ENCODE measurements around the gene ZBTB17.

Gene ZBTB17

DNA sequence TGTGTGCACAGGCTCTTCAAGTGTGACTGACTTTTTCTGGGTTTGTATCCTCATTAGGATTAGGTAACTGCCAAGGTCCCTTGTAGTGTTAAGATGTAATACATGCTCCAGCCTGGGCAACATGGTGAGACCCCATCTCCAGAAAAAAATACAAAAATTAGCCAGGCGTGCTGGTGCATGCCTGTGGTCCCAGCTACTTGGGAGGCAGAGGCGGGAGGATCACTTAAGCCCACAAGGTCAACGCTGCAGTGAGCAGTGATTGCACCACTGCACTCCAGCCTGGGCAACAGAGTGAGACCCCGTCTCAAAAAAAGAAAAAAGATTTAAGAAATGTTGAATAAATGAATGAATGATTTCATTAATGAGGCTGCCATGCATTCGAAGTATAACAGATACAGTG is 15.1 kb downstream of the ZBTB17 start:
- no peak for DNase-seq (ENCODE audit: low spot score)

DNA sequence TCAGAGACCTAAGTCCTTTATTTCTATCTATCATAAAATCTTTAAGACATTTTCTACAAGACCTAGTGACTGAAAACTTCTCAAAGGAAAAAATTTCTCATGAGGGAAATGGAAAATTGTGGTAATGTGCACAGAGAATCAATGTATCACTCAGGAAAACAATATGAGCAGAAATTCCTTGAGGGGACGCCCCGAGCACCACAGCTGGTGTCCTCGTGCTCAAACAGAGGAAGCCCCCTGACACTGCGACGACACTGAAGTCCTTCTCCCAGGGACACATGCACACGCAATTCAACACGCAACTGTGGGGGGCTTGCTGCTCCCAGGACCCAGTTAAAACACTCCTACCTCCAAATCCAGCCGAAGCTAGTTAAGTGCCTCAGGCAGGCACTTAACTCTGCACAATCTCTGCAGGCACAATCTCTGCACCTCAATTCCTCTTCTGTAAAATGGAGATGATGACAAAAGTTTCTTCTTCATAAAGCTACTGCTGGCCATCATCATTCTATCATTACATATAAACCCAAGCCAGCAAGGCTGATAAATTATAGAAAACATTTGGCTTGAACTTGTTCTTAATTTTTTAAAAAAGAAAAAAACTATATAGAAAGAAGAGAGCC is 16.0 kb downstream of the ZBTB17 start:
- DNase-seq (ENCODE audit: low spot score) = no peak

DNA sequence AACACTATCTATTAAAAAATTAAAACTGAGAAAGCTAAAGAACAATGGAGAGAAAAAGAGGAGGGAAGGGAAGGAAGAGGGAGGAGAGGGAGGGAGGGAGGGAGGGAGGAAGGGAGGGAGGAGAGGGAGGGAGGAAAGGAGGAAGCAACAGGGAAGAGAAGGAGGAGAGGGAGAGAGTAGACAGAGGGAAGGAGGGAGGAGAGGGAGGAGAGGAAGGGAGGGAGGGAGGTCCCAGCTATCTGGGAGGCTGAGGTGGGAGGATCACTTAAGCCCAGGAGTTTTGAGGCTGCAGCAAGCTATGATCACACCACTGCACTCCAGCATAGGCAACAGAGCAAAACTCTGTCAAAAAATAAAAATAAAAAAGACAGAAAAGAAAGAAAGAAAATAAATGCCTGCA is 16.5 kb downstream of the ZBTB17 start:
- DNase-seq (ENCODE audit: low spot score) = no peak

DNA sequence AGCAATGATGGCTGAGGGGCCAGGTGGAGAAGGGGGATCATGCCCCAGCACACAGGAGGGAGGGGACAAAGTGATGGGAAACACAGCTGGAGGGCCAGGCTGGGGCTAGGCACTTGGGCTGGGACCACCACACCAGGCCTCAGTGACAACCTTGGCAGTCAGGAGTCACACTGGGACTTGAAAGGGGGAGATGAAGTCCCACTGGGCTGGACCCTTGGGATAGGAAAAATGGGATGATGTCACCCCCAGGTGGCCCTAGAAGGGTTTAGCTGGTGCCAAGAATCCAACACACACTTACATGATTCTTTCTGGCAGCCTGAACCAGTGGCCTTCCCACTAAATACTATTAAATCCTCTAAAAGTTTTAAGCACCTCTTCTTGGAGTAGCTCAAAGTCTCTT is 17.1 kb downstream of the ZBTB17 start:
- no peak for DNase-seq (ENCODE audit: low spot score)

DNA sequence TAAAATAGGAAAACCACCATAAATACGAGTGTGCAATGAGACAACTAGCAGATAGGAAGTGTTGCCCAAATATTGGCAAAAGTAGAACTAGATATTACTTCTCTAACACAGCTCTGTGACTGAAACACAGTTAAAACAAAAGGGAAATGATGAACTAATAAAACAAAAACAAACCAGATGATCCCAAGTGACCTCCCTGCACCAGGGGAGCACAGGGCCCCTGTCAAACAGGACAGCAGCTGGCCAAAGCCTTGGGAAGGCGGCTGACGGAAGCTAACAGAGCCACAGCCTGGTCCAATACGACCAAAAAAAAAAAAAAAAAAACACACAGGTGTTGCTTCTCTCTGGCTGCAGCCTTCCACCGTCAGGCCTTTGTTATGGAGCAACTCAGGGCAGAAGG is 17.8 kb downstream of the ZBTB17 start:
- DNase-seq (ENCODE audit: low spot score) = no peak

DNA sequence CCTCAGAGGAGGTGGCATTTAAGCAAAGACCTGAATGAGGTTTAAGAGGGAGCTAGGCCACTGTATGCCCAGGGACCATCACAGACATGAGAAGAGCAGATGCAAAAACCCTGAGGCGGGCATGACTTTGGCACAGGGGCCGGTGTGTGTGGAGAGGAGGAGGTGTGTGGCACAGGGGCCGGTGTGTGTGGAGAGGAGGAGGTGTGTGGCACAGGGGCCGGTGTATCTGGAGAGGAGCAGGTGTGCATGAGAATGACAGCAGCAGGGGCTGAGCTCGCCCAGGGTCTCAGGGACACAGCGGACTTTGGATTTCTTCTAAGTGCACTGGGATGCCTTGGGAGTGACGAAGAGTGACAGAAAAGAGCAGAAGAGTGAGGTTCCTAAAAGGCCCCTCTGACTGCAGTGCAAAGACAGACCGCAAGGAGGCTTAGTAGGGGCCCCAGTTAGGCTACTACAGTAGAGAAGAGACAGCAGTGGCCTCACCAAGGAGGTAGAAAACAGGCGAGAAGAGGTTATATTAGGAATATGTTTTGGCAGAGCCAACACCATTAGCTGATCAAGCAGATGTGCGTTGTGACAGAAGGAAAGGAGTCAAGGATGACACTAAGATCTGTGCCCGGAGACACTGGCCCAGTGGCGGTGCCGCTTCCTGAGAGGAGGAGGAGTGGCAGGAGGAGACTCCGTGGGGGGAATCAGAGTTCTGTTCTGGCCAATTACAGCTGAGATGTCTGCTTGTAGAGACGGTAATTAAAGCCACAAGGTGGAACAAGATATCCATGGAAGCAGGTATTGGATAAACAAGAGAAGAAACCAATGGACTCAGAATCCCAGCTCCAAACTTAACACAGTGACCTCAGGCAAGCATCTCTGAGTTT is 18.4 kb downstream of the ZBTB17 start:
- DNase-seq (ENCODE audit: low spot score) = no peak

DNA sequence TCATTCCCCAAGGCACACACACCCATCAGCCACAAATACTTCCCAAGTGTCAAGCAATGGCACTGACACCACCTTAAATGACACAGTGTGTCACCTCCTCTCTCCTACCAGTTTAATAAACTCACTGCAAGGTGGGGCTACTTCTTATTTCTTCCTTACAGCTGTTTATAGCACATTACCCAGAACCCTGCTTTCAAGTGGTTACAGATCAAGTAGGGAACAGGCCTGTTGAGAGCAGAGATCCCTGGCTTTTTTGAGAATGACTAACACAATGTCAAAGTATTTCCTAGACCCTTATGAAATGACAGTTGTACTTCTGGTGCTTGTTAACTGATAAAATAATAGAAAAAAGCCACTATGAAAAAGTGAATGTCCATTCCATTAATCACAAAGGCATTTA is 19.8 kb downstream of the ZBTB17 start:
- no peak for DNase-seq (ENCODE audit: low spot score)

DNA sequence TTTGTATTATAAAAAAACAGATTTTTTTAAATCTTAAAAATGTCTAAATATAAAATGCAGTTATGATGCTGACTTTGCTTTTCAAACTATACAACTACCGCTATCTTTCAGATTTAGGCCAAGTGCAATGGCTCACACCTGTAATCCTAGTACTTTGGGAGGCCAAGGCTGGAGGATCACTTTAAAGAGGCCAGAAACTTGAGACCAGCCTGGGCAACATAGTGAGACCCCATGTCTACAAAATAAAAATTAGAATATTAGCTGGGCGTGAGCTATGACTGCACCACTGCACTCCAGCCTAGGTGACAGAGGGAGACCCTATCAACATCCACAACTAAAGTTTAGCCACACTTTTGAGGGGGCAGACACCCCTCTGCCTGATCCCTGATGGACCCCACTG is 20.3 kb downstream of the ZBTB17 start:
- DNase-seq (ENCODE audit: low spot score) = no peak

DNA sequence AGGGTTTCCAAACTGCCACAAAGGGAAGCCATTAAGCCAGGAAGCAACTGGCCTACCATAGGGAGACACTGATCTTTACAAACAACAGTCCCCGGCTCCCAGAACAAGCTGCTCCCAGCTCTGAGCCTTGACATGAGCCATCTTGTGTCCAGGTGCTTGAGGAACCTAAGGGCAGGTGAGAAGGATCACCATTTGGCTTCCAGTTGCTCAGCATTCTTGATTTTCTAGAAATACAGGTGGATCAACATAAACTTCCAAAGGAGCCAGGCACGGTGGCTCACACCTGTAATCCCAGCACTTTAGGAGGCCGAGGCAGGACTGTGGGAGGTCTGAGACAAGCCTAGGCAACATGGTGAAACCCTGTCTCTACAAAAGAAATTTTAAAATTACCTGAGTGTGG is 21.6 kb downstream of the ZBTB17 start:
- no peak for DNase-seq (ENCODE audit: low spot score)

DNA sequence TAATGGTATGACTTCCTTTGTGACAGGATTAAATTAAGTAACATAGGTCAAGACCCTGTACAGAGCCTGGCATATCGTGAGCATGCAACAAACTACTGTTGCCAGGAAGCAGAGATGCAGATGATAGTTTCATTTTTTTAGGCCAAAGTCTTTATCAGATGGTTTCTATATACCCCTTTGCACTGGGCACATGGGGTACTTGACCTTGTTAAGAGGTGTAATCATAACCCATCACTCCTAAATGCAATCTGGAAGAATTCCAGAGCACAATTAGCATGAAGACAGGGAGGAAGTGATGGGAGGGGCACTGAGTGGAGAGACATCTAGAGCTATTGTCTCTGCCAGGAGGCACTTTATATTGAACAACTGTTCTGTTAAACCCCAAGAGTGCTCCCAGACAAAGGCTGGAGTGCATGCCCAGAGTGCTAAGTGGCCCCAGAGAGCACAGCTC is 22.1 kb downstream of the ZBTB17 start:
- DNase-seq (ENCODE audit: low spot score) = no peak

DNA sequence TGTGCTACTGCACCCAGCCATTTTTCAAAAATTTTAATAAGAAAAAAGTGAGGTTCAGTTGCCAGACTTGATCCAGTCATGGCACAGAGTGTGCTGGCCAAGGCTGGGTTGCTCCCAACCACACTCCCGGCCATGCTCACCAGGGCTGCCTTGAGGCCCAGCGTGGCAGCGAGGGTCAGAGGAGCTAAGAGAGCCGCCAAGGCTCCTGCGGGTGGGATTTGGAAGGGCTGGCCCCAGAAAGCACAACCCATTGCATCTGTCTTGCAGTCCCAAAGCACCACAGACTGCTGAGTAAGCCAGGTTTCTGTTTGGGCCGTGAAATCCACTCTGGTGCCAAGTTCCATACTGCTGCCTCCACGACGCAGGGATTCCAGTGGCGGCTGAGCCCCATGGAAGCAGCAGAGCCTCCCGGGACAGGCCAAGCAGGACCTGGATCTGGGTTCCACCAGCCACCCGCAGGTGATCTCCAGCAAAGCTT is 22.6 kb downstream of the ZBTB17 start:
- no peak for DNase-seq (ENCODE audit: low spot score)

DNA sequence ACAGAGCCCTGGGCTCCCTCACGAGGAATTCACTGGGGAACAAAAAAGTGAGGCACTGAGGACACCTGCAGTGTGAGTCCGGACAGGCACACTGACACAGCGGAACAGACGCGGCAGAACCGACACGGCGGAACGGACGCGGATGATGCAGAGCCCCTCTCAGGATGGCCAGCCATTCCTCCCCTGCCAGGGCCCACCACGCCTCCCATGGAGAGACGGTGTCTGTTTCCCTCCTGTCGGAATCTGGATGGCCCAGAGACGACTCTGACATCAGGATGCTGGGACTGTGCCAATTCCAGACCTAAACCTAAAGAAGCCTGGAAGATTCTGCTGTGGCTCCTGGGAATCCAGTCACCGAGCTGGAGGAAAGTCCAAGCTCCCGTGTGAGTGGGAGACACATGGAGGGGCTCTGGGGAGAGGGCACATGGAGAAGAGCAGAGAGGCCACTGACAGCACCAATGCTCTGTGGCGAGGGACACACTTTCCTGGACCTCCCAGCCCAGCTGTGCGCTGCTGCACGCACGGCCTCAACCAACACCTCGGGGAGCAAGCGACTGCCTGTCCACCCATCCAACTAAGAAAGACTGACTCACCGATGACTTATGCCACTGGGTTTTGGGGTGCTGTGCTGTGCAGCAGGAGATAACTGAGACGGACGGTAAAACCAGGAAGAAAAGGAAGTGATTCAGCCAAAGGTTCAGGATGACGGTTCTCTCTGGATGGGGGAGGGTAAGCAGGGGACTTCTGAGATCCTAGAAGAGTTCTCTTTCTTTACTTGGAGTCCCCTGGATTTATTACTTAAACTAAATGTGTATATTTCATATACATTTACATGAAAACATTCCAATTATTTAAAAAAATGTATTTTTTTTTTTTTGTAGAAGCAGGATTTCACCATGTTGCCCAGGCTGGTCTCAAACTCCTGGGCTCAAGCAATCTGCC is 23.3 kb downstream of the ZBTB17 start:
- no peak for DNase-seq (ENCODE audit: low spot score)

DNA sequence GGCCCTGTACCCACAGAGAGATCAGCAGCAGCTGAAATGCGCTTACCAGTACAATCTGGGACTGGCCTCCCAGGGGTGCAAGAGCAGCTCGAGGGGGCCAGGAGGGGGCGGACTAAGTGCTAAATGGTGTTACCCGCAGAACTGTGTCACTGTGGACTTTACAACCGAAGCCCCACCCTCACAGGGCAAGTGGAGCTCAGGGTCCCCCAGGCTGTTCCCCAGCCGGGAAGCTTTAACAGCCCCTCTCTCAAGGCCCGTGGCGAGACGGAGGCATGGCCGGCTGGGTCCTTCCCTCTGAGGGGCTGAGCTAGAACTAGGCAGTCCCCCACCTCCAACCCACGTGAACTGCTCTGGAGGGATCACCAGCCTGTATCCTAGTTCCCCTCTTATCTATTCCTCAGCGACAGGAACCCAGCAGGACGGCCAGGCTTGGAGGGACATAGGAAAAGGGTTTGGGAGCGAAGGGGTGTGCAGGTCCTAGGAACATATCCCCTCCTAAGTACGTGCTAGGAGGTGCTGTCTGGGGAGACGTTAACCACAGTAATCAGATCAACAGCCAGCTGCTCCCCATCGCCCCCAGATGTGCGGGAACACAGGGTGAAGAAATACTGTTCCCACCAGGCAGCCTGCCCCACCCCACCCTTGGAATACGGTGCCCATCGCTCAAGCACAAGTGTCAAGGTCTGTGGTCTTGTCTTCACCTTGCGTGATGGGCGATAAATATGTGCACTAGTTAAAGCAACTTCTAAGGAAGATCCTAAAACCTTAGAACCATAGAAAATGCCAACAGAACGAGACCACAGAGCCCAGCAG is 24.4 kb downstream of the ZBTB17 start:
- no peak for DNase-seq (ENCODE audit: low spot score)

DNA sequence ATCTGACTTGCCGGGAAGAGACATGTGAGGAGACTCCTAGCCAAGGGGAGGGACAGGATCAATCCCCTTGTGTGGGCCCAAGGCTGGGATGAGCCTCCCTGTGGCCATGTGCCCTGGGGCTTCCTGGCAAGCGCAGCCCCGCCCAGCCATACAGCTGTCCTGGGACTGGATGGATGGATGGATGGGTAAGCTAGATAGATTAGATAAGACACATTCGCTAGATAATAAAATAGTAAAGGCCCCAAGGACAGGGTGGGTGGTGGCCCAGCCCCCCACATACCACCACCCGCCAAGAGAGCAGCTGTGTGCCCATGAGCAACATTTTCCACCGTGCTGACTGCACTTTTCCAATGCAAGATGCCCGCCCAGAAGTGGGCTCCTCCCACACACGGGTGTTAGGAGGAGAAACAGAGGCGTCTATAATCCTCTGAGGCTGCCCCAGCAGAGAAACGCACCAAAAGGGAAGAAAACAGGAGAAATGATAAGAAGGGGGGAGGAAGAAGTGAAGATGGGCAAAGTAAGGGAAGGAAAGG is 25.1 kb downstream of the ZBTB17 start:
- DNase-seq (ENCODE audit: low spot score) = no peak

DNA sequence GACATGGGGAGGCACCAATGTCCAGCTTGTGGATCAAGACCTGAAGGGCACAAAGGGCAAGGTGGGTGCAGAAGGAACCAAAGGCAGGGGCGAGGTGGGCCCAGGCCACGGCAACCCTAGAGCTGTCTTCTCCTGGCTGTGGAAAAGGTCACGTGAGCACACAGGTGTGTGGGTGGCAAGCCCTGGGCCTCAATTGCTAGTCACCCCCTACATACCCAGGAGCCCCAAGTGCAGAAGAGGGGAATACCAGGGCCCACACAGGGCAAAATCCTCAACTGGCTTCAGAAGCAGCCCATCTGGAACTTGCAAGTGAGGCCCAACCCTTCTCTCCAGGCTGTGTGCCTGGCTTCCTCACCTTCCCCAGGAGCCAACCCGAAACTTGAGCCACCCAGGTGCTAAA is 25.6 kb downstream of the ZBTB17 start:
- no peak for DNase-seq (ENCODE audit: low spot score)

DNA sequence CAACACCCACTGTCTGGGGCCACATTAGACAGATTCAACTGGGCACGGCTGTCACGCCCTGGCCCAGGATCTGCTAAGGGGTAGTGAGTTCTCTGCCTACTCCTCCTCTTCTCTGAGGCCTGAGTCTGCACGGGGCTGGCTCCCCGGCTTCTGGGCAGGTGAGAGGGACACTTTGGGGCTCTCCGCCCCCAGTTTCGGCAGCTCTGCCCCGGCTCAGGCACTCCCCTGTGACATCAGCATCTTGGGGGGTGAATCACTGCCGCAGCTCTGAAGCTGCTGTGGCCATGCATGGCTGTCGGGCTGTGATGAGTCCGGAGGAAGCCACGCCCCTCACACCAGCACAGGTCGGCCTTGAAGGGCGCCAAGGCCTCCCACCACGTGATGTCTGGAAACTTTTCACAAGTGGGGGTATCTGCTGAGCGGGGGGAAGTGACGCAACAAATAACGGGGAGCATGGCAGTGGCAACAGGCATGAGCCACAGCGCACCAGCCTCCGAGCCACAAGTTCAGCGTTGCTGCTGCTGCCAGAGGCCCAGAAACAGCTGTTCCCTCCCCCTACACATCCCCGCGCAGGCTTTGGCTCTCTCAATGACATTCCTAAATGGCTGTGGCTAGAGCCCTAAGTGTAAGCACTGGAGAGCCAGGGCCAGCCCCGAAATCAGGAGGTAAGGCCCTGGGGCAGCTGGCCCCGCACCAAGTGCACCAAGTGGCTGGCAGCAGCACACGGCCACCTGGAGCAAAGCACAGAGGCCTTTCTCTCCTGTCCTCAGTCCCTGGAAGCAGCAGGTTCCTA is 26.3 kb downstream of the ZBTB17 start:
- DNase-seq (ENCODE audit: low spot score) = no peak

DNA sequence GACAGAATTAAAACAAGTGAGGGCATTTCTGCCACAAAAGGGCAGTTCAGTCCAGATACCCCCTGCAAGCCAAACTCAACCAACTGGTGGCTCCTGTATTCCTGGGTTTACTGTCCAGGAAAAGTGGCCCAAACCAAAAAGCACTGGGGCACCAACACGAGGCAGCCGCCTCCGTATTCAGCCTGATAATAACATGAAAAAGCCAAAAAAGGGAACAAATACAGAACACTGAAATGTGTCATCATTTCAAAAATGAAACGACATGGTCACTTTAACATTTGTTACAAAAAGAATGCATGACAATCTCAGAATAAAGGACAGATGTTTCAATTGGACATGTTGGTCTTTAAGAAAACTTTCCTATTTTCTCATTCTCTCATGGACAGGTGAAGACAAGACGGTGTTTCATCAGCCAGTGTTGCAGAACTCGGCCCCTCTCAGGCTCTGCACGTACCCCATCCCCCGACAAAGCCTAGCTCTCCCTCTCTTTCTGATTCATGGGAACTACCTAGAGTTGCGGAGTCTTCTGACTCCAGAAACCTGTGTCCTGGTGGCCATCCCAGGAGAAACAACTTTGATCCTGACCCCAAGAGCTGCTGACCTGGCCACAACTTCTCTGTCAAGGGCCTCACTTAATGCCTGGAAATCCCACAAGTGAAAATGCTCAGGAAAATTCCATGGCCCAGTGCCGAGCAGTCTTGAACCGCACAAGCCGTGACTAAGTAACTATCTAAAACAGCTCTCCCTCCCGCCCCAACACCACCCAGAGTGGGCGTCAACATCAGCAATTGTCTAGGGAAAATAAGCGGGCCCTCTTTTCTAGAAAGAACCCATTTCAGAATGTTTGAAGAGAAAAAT is 27.1 kb downstream of the ZBTB17 start:
- no peak for DNase-seq (ENCODE audit: low spot score)

DNA sequence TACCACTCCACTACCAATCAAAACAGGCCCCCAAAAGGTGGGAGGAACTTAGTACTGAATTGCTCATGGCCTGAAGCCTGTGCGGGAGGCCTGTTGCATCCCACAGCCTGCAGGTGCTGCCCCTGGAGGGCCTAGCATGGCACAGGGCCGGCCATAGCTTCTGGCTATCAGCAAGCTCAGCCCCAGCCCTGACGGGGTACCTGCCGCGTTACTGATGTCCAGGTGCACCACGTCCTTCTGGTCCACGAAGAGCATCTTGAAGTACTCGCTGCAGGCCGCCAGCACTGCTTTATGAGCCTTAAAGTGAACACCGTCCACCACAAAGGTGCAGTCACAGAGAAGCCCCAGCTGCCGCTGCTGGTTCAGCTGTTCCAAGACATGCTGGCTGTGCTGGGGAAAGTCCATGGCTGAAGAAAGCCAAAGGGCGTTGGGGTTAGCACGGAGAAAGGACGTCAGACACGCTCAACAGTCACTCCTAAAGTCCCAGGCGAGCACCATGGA is 27.8 kb downstream of the ZBTB17 start:
- no peak for DNase-seq (ENCODE audit: low spot score)

DNA sequence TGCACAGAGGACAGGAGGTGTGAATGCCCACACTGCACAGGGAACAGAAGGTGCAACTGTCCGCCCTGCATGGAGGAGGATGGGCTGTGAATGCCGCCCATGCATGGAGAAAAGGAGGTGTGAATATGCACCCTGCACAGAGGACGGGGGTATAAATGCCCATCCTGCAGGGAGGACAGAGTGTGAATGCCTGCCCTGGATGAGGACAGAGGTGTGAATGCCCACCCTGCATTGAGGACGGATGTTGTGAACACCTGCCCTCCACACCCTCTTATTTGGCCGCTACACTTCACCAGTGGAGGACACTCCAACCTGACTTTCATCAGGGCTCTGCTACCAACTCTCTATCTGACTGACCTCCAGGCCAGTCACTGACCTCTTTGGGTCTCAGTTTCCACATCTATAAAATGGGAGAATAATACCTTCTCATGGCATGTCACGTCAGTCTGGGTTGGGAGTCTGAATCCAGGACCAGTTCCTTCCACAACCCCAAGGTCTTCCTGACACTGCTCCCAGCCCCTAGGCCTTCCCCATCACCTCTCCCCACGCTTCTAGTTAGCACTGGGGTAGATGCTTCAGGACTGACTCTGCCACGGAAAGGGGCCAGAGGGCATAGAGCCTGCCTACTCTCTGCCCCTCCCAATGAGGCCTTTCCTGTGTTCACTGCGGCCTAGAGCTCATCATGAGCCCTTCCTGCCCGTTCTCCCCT is 28.4 kb downstream of the ZBTB17 start:
- no peak for DNase-seq (ENCODE audit: low spot score)
